Measurements from ENCODE around the gene ZBTB43. TPM values are rescaled to one million over a fixed set of nuclear protein-coding genes. Genes with fewer than 3 reads are reported as not detected.

ZBTB43 gene
- total RNA-seq, 2 donors from 2014 or later, result 17.4 to 24.2 TPM

DNA sequence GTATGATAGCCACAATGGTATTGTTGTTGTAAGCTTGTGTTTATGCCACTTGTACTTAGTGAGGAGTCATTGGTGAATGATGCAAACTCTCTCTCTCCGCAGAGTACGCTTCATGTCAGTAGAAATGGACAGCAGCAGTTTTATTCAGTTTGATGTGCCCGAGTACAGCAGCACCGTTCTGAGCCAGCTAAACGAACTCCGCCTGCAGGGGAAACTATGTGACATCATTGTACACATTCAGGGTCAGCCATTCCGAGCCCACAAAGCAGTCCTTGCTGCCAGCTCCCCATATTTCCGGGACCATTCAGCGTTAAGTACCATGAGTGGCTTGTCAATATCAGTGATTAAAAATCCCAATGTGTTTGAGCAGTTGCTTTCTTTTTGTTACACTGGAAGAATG is 74.4 kb downstream of the ZBTB43 start:
- no peaks in the 10 kb centered on the region for H3K27me3 ChIP-seq (ENCODE audit: control insufficient read depth, insufficient read depth, low read length, poor library complexity, severe bottlenecking)
- no peak overlapping the region for H3K27ac ChIP-seq (ENCODE audit: low read depth, low read length)
- H3K4me1 ChIP-seq (ENCODE audit: control insufficient read depth, insufficient read depth, low read length), result no peaks in the 10 kb centered on the region
- Mint-ChIP-seq H3K36me3 (ENCODE audit: low read depth) (peaks cover 32% of the 10 kb centered on the region), H3K4me3 (no peak overlapping the region), H3K4me1 (peaks cover 13% of the 10 kb centered on the region), H3K9me3 (peaks cover 3% of the 10 kb centered on the region), H3K27me3 (ENCODE audit: insufficient read depth) (no peaks in the 10 kb centered on the region), H3K27ac (no peak overlapping the region)
- TF ChIP-seq, protein P1, sequence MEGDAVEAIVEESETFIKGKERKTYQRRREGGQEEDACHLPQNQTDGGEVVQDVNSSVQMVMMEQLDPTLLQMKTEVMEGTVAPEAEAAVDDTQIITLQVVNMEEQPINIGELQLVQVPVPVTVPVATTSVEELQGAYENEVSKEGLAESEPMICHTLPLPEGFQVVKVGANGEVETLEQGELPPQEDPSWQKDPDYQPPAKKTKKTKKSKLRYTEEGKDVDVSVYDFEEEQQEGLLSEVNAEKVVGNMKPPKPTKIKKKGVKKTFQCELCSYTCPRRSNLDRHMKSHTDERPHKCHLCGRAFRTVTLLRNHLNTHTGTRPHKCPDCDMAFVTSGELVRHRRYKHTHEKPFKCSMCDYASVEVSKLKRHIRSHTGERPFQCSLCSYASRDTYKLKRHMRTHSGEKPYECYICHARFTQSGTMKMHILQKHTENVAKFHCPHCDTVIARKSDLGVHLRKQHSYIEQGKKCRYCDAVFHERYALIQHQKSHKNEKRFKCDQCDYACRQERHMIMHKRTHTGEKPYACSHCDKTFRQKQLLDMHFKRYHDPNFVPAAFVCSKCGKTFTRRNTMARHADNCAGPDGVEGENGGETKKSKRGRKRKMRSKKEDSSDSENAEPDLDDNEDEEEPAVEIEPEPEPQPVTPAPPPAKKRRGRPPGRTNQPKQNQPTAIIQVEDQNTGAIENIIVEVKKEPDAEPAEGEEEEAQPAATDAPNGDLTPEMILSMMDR (conservative IDR thresholded peaks at IDR 0.05), result no peak
- no peak overlapping the region for H3K4me3 ChIP-seq (ENCODE audit: low read length)
- DNase-seq, result no peak
- 89 to 96% methylated on average over 9 of the region's 9 CpGs for WGBS, 2 experiments (ENCODE audit: insufficient coverage in 1 of 2, insufficient read length in 1 of 2)
- H3K36me3 ChIP-seq (ENCODE audit: control insufficient read depth, insufficient read depth, low read length), result peaks cover 46% of the 10 kb centered on the region
- H3K9ac ChIP-seq (ENCODE audit: extremely low read depth, low read length, poor library complexity, severe bottlenecking), result no peak overlapping the region
- no peaks in the 10 kb centered on the region for H3K9me3 ChIP-seq (ENCODE audit: control insufficient read depth, low read length)

DNA sequence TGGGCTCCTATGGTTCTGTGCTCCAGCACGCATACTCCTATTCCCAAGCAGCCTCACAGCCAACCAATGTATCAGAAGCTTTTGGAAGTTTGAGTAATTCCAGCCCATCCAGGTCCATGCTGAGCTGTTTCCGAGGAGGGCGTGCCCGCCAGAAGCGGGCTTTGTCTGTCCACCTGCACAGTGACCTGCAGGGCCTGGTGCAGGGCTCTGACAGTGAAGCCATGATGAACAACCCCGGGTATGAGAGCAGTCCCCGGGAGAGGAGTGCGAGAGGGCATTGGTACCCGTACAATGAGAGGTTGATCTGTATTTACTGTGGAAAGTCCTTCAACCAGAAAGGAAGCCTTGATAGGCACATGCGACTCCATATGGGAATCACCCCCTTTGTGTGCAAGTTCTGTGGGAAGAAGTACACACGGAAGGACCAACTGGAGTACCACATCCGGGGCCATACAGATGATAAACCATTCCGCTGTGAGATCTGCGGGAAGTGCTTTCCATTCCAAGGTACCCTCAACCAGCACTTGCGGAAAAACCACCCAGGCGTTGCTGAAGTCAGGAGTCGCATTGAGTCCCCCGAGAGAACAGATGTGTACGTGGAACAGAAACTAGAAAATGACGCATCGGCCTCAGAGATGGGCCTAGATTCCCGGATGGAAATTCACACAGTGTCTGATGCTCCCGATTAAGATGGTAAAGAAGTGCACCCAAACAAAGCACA is 75.5 kb downstream of the ZBTB43 start:
- WGBS, 2 experiments (ENCODE audit: insufficient coverage in 1 of 2, insufficient read length in 1 of 2), result 96 to 98% methylated on average over 20 to 23 of the region's 23 CpGs
- Histone ChIP-seq H3K9me3 (ENCODE audit: control insufficient read depth, low read length) (no peaks in the 10 kb centered on the region), H3K36me3 (ENCODE audit: control insufficient read depth, insufficient read depth, low read length) (peaks cover 46% of the 10 kb centered on the region), H3K9ac (ENCODE audit: extremely low read depth, low read length, poor library complexity, severe bottlenecking) (no peak overlapping the region), H3K4me3 (ENCODE audit: low read length) (no peak overlapping the region), H3K4me1 (ENCODE audit: control insufficient read depth, insufficient read depth, low read length) (peaks cover 7% of the 10 kb centered on the region), H3K27ac (ENCODE audit: low read depth, low read length) (no peak overlapping the region), H3K27me3 (ENCODE audit: control insufficient read depth, insufficient read depth, low read length, poor library complexity, severe bottlenecking) (no peaks in the 10 kb centered on the region)
- Mint-ChIP-seq H3K27ac (no peak overlapping the region), H3K9me3 (peaks cover 3% of the 10 kb centered on the region), H3K4me3 (no peak overlapping the region), H3K36me3 (ENCODE audit: low read depth) (peaks cover 32% of the 10 kb centered on the region), H3K4me1 (peaks cover 23% of the 10 kb centered on the region), H3K27me3 (ENCODE audit: insufficient read depth) (no peaks in the 10 kb centered on the region)
- no peak for DNase-seq
- TF ChIP-seq, protein P1 (conservative IDR thresholded peaks at IDR 0.05), result no peak

DNA sequence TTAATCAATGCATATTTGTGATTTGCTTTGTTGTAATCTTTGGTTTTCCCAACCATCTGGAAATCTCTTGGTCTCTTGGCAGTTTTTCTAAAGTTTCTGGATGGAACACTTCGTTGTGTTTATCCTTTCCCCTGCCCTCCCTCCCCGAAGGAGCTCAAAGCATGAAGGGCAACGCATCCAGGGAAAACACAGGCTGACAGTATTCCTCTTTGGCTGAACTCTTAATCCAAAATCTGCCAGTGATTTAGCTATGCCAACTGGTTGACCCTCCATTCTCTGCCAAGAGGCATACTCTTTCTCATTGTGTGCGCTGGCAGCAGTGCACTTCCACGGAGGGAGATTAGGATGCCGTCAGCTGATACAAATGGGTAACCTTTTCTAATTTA is 76.1 kb downstream of the ZBTB43 start:
- no peak overlapping the region for H3K27ac Mint-ChIP-seq
- peaks cover 3% of the 10 kb centered on the region for H3K9me3 Mint-ChIP-seq
- H3K4me1 Mint-ChIP-seq, result peaks cover 27% of the 10 kb centered on the region

More for the DNA sequence above, 76.1 kb downstream of the ZBTB43 start:
- Histone ChIP-seq H3K27ac (ENCODE audit: low read depth, low read length) (no peak overlapping the region), H3K9me3 (ENCODE audit: control insufficient read depth, low read length) (no peaks in the 10 kb centered on the region), H3K27me3 (ENCODE audit: control insufficient read depth, insufficient read depth, low read length, poor library complexity, severe bottlenecking) (no peaks in the 10 kb centered on the region), H3K36me3 (ENCODE audit: control insufficient read depth, insufficient read depth, low read length) (peaks cover 46% of the 10 kb centered on the region), H3K4me1 (ENCODE audit: control insufficient read depth, insufficient read depth, low read length) (peaks cover 7% of the 10 kb centered on the region), H3K9ac (ENCODE audit: extremely low read depth, low read length, poor library complexity, severe bottlenecking) (no peak overlapping the region), H3K4me3 (ENCODE audit: low read length) (no peak overlapping the region)
- TF ChIP-seq, protein P1 (conservative IDR thresholded peaks at IDR 0.05), result no peak
- no peak overlapping the region for H3K4me3 Mint-ChIP-seq
- no peak for DNase-seq
- H3K27me3 Mint-ChIP-seq (ENCODE audit: insufficient read depth), result no peaks in the 10 kb centered on the region
- peaks cover 32% of the 10 kb centered on the region for H3K36me3 Mint-ChIP-seq (ENCODE audit: low read depth)
- 93 to 98% methylated on average over 4 to 6 of the region's 6 CpGs for WGBS, 2 experiments (ENCODE audit: insufficient coverage in 1 of 2, insufficient read length in 1 of 2)

Data from endodermal cell (in vitro differentiated cells).